DMS114 treated with DMSO at 0.1 percent for 48 hours (cell line): Measurements from ENCODE around the gene CNTN5.

Experiments used
- DNase-seq: peaks from one replicate; lab custom pipeline; 2025; ENCODE audit not compliant: unreplicated experiment; lab: John Stamatoyannopoulos, UW

CNTN5 gene

DNA sequence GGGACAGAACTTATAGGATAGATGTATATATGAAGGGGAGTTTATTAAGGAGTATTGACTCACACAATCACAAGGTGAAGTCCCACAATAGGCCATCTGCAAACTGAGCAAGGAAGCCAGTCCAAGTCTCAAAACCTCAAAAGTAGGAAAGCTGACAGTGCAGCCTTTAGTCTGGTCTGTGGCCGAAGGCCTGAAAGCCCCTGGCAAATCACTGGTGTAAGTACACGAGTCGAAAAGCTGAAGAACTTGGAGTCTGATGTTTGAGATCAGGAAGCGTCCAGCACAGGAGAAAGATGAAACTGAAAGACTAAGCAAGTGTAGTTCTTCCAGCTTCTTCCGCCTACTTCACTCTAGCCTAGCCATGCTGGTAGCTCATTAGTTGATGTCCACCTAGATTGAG lies 866.7 kb downstream of the CNTN5 start:
- DNase-seq: no peak

GRCh38 chr11:99893811-99894210 lies 873.1 kb downstream of the CNTN5 start:
- no peak for DNase-seq

DNA sequence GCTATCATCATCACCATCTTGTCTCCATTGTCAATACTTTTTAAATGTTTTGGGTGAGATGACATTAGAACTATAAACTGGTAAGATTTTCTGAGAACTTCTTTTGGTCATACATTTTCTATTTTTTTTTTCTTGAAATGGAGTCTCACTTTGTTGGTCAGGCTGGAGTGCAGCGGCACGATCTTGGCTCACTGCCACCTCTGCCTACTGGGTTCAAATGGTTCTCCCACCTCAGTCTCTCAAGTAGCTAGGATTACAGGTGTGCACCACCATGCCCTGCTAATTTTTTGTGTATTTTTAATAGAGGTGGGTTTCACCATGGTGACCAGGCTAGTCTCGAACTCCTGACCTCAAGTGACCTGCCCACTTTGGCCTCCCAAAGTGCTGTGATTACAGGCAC lies 880.4 kb downstream of the CNTN5 start:
- no peak for DNase-seq

DNA sequence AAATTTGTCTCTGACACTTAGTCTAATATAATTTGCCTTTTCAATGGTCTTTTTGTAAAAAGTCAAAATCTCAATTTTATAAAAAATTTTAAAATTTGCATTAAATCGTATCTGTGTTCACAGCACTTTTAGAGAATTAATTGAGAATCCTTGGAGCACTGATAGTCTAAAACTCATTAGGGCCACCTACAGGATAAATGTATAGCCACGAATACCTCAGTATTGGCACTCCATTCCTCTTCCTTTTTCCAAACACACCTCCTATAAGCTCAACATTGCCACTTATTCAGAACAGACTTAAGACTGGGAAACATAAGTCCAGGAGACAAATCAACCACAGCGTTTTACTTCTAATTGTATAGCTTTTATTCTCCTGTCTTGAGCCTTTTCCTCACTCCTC lies 890.4 kb downstream of the CNTN5 start:
- no peak for DNase-seq

DNA sequence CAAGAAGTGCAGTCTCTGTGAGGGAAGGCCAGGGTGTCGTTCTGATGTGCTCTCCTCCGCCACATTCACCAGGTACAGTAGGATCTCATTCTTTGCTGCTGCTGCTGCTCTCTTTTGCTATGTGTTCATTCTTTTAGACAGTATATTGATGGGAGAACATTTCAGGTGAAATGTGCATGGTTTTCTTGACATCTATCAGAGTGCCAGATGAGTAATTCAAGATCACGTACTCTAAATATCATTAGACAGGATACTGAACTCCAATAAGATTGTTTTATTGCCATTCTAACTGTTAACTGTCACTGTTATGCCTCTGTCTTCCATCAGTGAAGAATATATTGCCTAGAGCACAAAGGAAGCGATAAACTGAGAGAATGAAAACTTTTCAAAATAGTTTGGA lies 895.3 kb downstream of the CNTN5 start:
- DNase-seq: no peak

GRCh38 chr11:99918761-99919160 lies 898.0 kb downstream of the CNTN5 start:
- no peak for DNase-seq

- DNase-seq: no peak
These were observed 900.2 kb downstream of the CNTN5 start for GRCh38 chr11:99920956-99921355.

- DNase-seq: no peak
These were observed 905.2 kb downstream of the CNTN5 start for GRCh38 chr11:99925968-99926367.

- no peak for DNase-seq
These were observed 911.9 kb downstream of the CNTN5 start for GRCh38 chr11:99932684-99933083.

GRCh38 chr11:99934008-99934407 lies 913.3 kb downstream of the CNTN5 start:
- no peak for DNase-seq

- no peak for DNase-seq
These were observed 916.6 kb downstream of the CNTN5 start for GRCh38 chr11:99937330-99937729.

DNA sequence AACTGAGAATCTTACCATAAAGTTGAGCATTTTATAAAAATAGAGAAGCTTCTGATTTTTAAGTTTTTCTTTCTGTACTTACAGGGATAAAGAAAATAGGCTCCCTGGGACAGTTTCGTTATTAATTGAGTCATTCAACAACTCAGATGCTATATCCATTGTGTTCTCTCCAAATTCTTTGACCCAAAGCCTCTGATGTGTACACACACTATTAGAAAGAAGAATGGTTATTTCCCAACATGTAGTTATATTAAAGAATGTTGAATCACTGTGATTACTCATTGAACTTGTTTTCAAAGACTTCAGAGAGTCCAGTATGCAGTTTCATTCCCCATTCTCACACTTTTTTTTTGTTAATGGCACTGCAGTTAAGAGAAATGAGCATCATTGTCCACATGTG lies 932.1 kb downstream of the CNTN5 start:
- DNase-seq: no peak

DNA sequence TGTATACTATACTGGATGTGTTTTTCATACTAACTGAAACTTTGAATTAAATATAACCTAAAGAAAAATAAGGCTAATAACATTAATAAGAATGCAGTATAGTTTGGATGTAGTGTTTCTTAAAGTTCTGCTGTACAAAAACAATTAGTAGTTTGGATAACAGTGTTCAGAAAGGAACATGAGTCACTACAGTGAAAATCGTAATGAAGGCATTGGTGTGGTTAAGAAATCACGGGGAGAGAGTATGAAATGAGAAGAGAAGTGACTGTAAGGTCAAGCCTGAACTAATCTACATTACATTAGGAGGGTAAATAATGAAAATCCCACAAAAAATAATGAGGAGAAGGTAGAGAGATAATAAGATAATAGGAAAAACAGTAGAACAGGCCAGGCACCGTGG lies 939.8 kb downstream of the CNTN5 start:
- DNase-seq: no peak

DNA sequence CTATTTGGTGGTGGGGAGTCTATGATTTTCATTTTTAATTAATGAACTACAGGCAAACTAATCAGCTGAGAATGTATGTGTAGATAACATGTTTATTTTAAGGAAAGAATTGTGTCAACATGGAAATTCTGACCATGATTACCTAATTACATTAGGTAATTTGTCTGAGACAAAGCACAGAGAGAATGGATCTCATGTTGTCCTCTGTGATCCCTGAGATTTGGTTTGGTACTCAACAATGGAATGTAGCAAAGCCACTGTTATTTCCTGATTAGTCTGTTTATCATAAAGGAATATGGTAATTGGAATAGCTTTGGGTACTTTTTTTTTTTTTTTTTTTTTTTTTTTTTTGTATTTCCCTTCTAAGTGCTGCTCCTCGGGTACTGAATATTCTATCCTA lies 947.6 kb downstream of the CNTN5 start:
- no peak for DNase-seq

DNA sequence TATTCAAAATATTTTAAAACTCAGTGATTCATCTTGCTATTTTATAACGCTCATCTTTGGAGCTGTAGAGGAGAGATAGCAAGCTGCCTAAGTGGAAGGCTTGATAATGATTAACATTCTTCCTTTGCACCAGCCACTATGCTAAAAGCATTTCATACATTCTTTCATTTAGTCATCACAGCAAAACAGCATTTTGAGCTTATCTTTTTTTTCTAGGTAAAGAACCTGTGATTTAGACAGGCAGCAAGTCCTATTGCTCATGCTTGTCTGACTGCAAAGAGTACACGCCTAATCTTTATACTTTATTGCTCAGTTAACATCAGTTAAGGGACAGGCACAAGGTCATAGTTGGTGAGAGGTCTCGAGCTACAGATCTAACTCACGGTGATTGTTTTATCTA lies 953.2 kb downstream of the CNTN5 start:
- DNase-seq: no peak

DNA sequence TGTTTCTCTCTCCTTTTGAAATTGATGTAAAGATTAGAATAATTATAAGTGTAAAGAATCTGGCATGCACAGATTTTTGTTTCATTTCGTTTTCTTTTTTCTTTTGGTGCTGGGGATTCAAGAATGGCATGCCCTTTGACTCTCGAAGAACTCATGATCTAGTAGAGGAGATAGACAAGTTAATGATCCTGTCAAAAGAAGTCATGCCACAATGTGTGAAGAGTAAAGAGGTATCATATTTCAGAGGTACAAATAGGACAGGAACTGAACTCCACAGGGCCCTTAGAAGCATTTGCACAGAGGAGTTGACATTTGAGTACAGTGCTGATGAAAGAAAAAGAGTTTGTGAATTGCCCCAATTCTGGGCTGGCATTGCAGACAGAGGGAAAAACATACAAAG lies 958.3 kb downstream of the CNTN5 start:
- no peak for DNase-seq

DNA sequence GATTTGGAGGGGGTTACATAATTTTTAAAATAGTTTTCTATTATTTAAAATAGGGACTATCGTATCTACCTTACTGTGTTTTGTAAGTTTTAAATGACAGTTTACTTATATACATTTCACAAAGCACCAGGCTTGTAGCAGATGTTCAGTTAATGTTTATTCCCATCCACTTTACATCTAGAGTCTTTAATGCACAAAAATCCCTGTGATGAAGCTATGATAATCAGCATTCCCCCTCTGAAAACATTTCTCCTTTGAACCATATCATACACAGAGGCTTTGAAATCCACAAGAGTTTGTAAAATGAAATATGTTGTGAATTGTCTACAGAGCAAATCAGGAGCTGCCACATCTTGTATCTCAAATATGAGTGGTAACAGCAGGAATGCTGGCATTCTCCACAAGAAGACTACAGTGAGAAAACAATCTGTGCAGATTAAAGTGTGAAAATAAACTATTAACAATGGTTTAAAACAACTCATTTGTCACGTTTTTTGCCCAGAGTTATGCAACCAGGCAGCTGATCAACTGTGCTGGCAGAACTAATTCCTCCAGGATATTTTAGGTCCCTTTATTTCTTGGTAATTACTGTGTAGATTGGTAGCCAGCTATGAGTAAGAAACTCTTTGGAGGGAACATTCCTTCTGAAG lies 967.2 kb downstream of the CNTN5 start:
- DNase-seq: no peak

- no peak for DNase-seq
These were observed 967.7 kb downstream of the CNTN5 start for GRCh38 chr11:99988471-99988837.

DNA sequence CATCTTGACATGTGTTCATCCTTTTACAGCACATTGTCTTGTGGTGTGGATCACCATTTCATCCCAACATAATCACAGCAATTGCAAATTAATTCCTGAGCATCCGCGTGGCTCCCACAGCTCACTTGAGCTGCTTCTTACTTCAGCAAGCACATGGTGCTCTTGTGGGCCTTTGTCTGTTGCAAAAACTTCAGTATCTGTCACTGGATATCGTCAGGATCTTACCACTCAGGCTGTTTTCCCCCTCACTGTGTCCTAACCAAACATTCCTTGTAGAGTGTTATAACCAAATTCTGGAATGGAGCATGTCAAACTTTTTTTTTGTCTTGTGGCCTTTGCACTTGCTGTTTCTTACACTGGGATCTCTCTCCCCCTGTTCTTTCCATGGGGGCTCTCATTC lies 983.2 kb downstream of the CNTN5 start:
- no peak for DNase-seq

GRCh38 chr11:100004541-100004940 lies 983.8 kb downstream of the CNTN5 start:
- DNase-seq: no peak

DNA sequence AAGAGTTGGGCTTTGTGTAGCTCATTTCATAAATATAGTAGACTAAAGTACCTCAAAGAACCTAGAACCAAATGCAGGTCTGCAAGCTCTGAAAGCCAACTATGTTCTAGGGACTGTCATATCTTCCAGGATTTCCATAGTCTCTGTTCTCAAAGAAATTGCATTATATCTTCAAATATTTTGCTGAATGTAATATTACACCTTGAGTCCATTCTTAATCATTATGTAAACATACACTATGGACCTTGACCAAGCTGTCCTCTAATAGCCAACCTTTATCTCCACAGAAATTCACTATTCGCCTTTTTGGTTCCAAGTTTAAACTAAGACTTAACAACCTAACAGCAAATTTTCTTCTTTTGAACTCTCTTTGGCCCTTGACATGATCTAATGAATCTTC lies 987.7 kb downstream of the CNTN5 start:
- no peak for DNase-seq

GRCh38 chr11:100009728-100010127 lies 989.0 kb downstream of the CNTN5 start:
- DNase-seq: no peak

DNA sequence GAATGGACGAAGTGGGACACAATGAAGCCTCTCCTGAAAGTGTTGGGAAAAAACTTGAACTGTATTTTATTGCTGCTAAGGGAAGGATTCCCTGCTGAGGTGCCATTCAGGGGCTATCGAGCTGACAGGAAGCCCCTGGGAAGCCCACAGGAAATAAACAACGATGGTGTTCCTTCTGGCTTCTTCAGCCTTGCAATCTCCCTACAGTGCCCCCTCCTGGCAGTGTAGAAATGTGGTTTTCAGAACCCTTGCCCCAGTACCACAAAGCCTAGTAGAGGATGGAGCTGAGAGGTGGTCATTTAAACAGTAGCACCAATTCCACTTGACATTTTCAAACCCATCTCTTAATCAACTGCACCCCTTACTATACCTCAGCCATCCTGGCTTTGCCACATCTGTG lies 989.6 kb downstream of the CNTN5 start:
- no peak for DNase-seq

DNA sequence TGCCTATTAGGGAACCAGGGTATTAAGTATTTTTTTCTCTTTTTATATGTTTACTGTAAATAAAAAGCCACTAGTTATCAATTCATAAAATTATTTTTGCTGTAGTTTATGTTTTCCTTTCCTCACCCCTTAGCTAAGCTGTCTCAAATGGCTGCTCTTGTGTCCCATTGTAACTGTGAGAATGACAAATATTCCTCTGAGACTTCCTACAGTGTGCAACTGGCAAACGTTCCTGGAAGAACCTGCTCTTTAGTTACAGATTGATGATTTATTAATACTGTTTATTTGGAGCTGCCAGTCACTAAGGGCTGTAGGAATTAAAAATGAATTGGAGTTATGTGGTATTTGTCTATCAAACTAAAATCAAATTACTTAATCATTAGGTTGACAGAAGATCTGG lies 990.9 kb downstream of the CNTN5 start:
- DNase-seq: no peak
